Duodenal mucosa (tissue), 2 donors: Measurements from ENCODE around the gene EXOC4.

Experiments used
- H3K27ac ChIP-seq: one replicate; pipeline ENCODE4 v1.7.0; 2013; ENCODE audit warnings: low read depth, low read length
- H3K27me3 ChIP-seq, 2 donors: one replicate each; pipeline ENCODE4 v1.7.0; 2013; ENCODE audit warnings: low read length in 2 of 2, control low read depth in 1 of 2; ENCODE audit not compliant: insufficient read depth in 2 of 2, control insufficient read depth in 1 of 2
- H3K36me3 ChIP-seq, 2 donors: one replicate each; pipeline ENCODE4 v1.7.0; 2013; ENCODE audit warnings: low read length in 2 of 2, control low read depth in 1 of 2; ENCODE audit not compliant: insufficient read depth in 2 of 2, control insufficient read depth in 1 of 2
- H3K4me1 ChIP-seq, 2 donors: one replicate each; pipeline ENCODE4 v1.7.0; 2013; ENCODE audit warnings: low read length in 2 of 2, control low read depth in 1 of 2; ENCODE audit not compliant: insufficient read depth in 2 of 2, control insufficient read depth in 1 of 2
- H3K4me3 ChIP-seq, 2 donors: one replicate each; pipeline ENCODE4 v1.7.0; 2013; ENCODE audit warnings: low read length in 2 of 2, low read depth in 1 of 2
- H3K9ac ChIP-seq, 2 donors: one replicate each; pipeline ENCODE4 v1.7.0; 2013; ENCODE audit warnings: low read length in 2 of 2, low read depth in 1 of 2
- H3K9me3 ChIP-seq, 2 donors: one replicate each; pipeline ENCODE4 v1.7.0; 2013; ENCODE audit warnings: low read length in 2 of 2, control low read depth in 1 of 2; ENCODE audit not compliant: control insufficient read depth in 1 of 2

EXOC4 gene

GRCh38 chr7:133936074-133936473 is 683.2 kb downstream of the EXOC4 start:
- Histone ChIP-seq H3K4me3 (no peak overlapping the region), H3K4me1 (no peaks in the 10 kb centered on the region), H3K27ac (no peak overlapping the region), H3K9ac (no peak overlapping the region), H3K36me3 (no peaks in the 10 kb centered on the region), H3K9me3 (no peaks in the 10 kb centered on the region), H3K27me3 (no peaks in the 10 kb centered on the region)

- H3K9me3 ChIP-seq = no peaks in the 10 kb centered on the region
- no peak overlapping the region for H3K9ac ChIP-seq
- no peaks in the 10 kb centered on the region for H3K4me1 ChIP-seq
- H3K4me3 ChIP-seq = no peak overlapping the region
- H3K27me3 ChIP-seq = no peaks in the 10 kb centered on the region
- no peaks in the 10 kb centered on the region for H3K36me3 ChIP-seq
- H3K27ac ChIP-seq = no peak overlapping the region
These were observed 684.9 kb downstream of the EXOC4 start for GRCh38 chr7:133937786-133938185.

GRCh38 chr7:133940368-133940767 is 687.5 kb downstream of the EXOC4 start:
- Histone ChIP-seq H3K9ac (no peak overlapping the region), H3K4me1 (no peaks in the 10 kb centered on the region), H3K27ac (no peak overlapping the region), H3K4me3 (no peak overlapping the region), H3K27me3 (no peaks in the 10 kb centered on the region), H3K36me3 (no peaks in the 10 kb centered on the region), H3K9me3 (no peaks in the 10 kb centered on the region)

GRCh38 chr7:133941496-133941895 is 688.6 kb downstream of the EXOC4 start:
- Histone ChIP-seq H3K9me3 (no peaks in the 10 kb centered on the region), H3K27ac (no peak overlapping the region), H3K9ac (no peak overlapping the region), H3K36me3 (no peaks in the 10 kb centered on the region), H3K27me3 (no peaks in the 10 kb centered on the region), H3K4me3 (no peak overlapping the region), H3K4me1 (no peaks in the 10 kb centered on the region)

- Histone ChIP-seq H3K9me3 (no peaks in the 10 kb centered on the region), H3K4me1 (no peaks in the 10 kb centered on the region), H3K27ac (no peak overlapping the region), H3K9ac (no peak overlapping the region), H3K27me3 (no peaks in the 10 kb centered on the region), H3K36me3 (no peaks in the 10 kb centered on the region), H3K4me3 (no peak overlapping the region)
These were observed 692.6 kb downstream of the EXOC4 start for GRCh38 chr7:133945497-133945896.

- no peak overlapping the region for H3K4me3 ChIP-seq
These were observed 694.8 kb downstream of the EXOC4 start for GRCh38 chr7:133947458-133948254.

GRCh38 chr7:133948588-133948987 is 695.7 kb downstream of the EXOC4 start:
- no peaks in the 10 kb centered on the region for H3K36me3 ChIP-seq
- no peak overlapping the region for H3K9ac ChIP-seq
- no peak overlapping the region for H3K27ac ChIP-seq
- H3K4me1 ChIP-seq = no peaks in the 10 kb centered on the region
- no peaks in the 10 kb centered on the region for H3K9me3 ChIP-seq
- no peak overlapping the region for H3K4me3 ChIP-seq
- no peaks in the 10 kb centered on the region for H3K27me3 ChIP-seq

More at GRCh38 chr7:133947458-133948254, 694.8 kb downstream of the EXOC4 start:
- Histone ChIP-seq H3K27me3 (no peaks in the 10 kb centered on the region), H3K36me3 (no peaks in the 10 kb centered on the region), H3K9me3 (no peaks in the 10 kb centered on the region), H3K4me1 (no peaks in the 10 kb centered on the region), H3K27ac (no peak overlapping the region), H3K9ac (no peak overlapping the region)

- Histone ChIP-seq H3K9ac (no peak overlapping the region), H3K4me1 (no peaks in the 10 kb centered on the region), H3K4me3 (no peak overlapping the region), H3K36me3 (peaks cover 0 to 3% of the 10 kb centered on the region in 2 donors), H3K27ac (no peak overlapping the region), H3K27me3 (no peaks in the 10 kb centered on the region), H3K9me3 (no peaks in the 10 kb centered on the region)
These were observed 698.0 kb downstream of the EXOC4 start for GRCh38 chr7:133950855-133951254.

GRCh38 chr7:133955208-133955607 is 702.3 kb downstream of the EXOC4 start:
- peaks cover 0 to 3% of the 10 kb centered on the region in 2 donors for H3K36me3 ChIP-seq
- no peaks in the 10 kb centered on the region for H3K4me1 ChIP-seq
- no peaks in the 10 kb centered on the region for H3K9me3 ChIP-seq
- H3K27me3 ChIP-seq = no peaks in the 10 kb centered on the region
- H3K27ac ChIP-seq = no peak overlapping the region
- no peak overlapping the region for H3K4me3 ChIP-seq
- H3K9ac ChIP-seq = no peak overlapping the region

GRCh38 chr7:133957845-133958244 is 705.0 kb downstream of the EXOC4 start:
- Histone ChIP-seq H3K27ac (no peak overlapping the region), H3K4me3 (no peak overlapping the region), H3K9ac (no peak overlapping the region), H3K27me3 (no peaks in the 10 kb centered on the region), H3K4me1 (no peaks in the 10 kb centered on the region), H3K9me3 (no peaks in the 10 kb centered on the region), H3K36me3 (peaks cover 0 to 3% of the 10 kb centered on the region in 2 donors)
